GM19468 (cell line): Measurements from ENCODE around the gene XYLT1.

ENCODE experiments used
- ATAC-seq: cut with Tn5 transposase; IDR thresholded peaks from one replicate; pipeline ENCODE4 v1.9.1; 2021; ENCODE audit warnings: mild to moderate bottlenecking, moderate library complexity, moderate number of reproducible peaks; ENCODE audit not compliant: unreplicated experiment; ENCODE audit errors: extremely low read depth

Gene XYLT1

GRCh38 chr16:17246974-17247732, 223.6 kb downstream of the XYLT1 start:
- no peak for ATAC-seq

GRCh38 chr16:17246268-17246885, 224.4 kb downstream of the XYLT1 start:
- ATAC-seq = no peak

GRCh38 chr16:17245776-17246175, 225.0 kb downstream of the XYLT1 start:
- ATAC-seq = no peak

- ATAC-seq = no peak
These were observed 225.7 kb downstream of the XYLT1 start for GRCh38 chr16:17244872-17245551.

GRCh38 chr16:17241264-17241835, 229.4 kb downstream of the XYLT1 start:
- no peak for ATAC-seq

DNA sequence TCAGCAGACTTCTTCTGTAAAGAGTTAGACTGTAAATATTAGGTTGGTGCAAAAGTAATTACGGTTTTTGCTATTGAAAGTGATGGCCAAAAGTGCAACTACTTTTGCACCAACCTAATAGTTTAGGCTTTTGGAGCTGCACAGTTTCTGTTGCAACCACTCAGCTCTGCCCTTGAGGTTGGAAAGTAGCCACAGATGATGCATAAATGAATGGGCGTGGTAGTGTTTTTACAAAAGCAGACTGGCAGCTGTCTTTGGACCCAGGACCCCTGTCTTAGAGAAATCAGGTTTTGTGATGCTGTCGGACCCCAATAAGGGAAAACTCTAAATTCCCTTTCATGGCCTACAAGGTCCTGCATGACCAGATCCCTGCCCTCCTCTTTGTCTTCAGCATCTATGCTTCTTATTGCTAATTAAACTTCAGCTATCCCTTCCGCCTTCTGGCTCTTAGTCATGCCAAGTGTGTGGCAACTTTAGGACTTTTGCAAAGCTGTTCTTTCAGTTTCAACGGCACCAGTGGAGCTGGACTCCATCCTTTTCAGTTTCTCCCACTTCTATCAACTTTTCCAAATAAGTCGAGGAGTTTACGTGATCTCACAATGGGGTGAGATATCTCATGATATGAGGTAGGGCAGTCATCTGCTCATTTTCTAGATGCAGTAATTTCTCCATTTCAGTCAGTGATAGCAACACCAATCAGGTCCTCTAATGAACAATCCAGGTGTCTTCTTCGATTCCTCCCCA, 232.3 kb downstream of the XYLT1 start:
- ATAC-seq = no peak

DNA sequence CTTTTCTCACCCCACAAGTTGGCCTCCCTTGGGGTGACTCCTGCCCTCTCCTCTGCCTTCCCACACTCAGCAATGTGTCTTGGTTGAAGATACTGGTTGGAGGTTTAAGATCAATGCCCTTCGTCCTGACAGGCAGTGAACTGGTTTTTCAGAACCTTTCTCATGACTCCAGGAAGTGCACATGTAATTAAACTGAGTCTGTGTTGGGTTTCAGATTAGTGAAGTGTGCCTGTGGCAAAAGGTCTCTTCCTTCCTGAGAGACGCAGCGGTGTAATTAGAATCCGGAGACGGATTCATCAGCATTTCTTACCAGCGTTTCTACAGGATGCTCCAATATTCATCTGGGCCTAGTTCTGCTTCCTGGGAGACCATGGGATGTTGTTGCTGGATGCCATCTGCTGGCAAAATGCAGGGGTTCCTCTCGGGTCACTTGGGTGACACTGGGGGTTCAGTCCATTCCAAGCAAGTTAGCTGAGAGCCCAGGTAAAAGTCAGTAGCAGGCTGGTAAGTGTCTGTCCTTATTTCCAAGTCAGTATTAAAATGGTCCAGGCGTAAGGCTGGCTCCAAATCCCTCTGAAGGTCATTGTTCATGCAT, 233.3 kb downstream of the XYLT1 start:
- ATAC-seq = no peak

DNA sequence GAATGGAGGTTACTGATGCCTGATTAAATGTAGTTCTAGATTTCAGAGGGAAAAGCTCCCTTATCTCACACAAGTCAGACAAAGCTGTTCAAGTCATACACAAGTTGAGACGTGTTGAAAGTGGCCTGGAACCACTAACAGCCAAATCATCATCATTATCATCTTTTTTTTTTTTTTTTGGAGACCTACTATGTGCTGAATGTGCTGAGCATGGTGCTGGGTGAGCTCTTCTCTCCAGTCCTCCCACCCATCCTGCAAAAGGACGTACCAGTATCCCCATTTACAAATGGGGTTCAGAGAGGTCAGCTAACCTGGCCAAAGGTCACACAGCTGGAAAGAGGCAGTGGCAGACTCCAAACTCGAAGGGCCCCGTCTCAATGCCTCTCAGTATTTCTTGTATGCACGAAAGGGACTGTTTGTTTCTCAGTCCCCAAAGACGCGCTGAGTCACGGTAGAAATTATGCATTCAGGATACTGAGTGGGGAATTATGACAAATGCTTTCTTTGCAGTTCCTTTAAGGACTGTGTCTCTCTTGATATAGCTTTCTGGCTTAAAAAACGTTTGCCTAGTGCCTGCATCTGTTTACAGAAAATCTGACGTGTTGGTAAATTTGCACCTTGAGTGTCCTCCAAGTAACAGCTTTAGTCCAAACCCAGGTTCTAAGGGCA, 235.5 kb downstream of the XYLT1 start:
- no peak for ATAC-seq

DNA sequence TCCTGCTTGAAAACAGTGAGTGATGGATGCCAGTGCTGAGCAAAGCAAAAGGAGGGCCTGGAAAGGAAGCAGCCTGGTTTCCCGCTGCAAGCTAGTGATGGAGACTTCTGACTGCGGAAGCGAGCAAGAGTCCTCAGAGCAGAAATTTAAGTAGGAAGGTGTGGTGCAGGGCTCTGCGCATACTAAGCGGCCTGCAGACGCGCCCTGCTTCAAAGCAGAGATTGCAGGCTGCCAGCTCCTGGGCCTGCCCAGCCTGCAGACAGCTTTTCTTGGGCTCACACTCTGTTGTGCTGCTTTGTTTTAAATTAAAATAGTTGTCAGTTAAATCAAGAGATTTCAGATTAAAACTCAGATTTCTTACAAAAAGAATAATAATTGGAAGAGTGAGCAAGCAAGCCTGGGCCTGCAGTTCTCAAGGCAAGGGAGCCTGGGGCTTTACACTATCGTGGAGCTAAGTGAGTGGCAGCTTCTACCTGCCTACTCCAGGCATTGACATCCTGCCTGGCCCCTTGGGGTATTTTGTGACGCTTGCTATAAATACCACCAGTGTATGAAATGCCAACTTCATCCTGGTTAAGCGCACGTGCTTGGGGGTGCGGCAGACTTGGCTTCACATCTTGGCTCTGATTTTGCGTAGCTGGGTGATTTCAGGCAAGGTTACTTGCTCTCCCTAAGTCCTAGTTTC, 237.3 kb downstream of the XYLT1 start:
- no peak for ATAC-seq

DNA sequence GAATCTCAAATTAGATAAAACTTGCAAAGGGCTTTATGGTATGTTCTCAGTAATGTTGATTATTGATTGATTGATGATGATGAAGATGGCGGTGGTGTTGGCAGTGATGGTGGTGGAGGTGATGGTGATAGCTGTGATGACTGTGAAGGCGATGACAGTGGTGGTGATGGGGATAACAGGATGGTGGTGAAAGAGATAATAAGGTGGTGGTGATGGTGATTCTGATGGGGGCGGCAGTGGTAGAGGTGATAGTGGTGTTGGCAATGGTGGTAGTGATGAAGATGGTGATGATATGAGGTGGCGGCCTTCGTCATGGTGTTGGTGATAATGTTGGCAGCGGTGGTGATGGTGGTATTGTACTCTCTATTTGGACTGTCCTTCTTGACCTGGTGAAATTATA, 238.3 kb downstream of the XYLT1 start:
- ATAC-seq = no peak

- ATAC-seq = no peak
These were observed 238.8 kb downstream of the XYLT1 start for GRCh38 chr16:17231972-17232371.

DNA sequence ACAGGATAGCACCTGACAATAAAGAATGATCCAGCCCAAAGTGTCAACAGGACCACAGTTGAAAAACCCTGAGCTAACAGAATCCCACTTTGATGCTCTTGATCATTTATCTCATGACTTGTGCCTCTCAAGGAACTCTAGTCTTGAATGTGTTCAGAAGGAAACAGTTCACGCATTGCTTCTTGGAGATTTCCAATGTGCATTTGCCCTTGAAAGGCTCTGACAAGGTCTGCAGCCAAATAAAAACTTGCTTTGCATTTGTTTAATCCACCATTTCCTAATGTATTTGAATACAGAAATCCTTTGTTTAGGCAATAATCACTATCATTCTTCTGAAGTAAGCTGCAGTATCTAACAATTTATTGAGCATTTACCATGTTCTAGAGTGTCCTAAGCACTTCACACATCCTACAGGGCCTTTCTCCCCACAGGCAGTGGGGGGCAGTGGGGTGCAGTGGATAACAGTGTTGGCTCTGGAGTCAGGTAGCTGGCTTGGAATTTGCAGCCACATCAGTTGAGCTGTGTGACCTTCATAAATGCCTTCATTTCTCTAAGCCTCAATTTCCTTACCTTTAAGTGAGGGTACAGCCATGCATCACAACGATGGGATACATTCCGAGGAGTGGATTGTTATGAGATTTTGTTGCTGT, 239.7 kb downstream of the XYLT1 start:
- ATAC-seq = no peak

DNA sequence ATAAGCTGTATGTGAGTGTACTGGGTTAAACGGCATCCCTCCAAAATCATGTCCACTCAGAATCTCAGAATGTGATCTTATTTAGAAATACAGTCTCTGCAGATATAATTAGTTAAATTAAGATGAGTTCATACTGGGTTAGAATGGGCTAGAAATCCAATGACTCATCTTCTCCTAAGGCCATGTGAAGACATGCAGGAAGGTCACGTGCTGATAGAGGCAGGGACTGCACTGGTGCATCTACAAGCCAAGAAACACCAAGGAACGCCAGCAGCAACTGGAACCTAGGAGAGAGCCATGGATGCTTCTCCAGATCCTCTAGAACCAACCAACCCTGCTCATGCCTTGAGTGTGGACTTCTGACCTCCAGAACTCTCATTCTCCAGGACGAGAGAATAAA, 241.0 kb downstream of the XYLT1 start:
- no peak for ATAC-seq

- no peak for ATAC-seq
These were observed 241.6 kb downstream of the XYLT1 start for GRCh38 chr16:17229131-17229530.

DNA sequence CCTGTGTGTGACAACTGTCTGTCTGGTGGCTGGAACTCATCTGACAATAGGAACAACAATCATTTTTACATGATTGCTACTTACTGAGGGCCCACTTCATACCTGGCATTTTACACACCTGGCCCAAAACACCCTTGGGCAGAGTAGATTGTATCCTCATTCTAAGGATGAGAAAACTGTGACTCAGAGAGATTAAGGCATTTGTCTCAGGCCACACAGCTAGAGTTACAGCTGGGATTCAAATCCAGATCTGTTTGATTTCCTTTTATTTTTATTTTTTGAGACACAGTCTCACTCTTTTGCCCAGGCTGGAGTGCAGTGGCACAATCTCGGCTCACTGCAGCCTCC, 242.1 kb downstream of the XYLT1 start:
- no peak for ATAC-seq

- no peak for ATAC-seq
These were observed 242.6 kb downstream of the XYLT1 start for GRCh38 chr16:17228048-17228707.

- ATAC-seq = no peak
These were observed 243.5 kb downstream of the XYLT1 start for GRCh38 chr16:17227278-17227677.

DNA sequence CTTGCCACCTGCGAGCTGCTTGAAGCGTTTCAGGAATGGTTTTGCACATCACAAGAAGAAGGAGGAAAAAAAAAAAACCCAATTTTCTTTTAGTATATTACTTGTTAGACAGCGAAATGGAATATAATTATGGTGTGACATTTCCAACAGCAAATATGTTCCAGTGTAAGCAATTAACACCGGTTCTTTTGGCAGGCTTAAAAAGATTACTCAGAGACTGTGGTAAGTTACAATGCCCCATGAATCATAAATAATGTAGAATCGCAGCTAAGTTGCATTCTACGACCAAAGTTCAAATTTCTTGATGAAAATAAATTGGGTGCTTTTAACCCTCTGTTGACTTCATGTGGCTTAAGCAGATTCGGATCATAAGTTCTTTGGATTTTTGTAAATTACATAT, 245.2 kb downstream of the XYLT1 start:
- ATAC-seq = no peak
